ENCODE measurements around the gene NT5DC3. TPM values are rescaled to one million over a fixed set of nuclear protein-coding genes. Genes with fewer than 3 reads are reported as not detected.
A peak's percentile ranks its signal among the peaks of the same experiment; 100 is the strongest.

Gene NT5DC3
- total RNA-seq, result 4.2 and 5.3 TPM in 2 replicates

GRCh38 chr12:103840876-103841689, at the start of gene NT5DC3:
Gene NT5DC3 (minus strand): TSS chr12:103841234. CDS start chr12:103841156, 78 bp downstream.
- DNase-seq (ENCODE audit: low read depth, low spot score), result peak; percentile 40

DNA sequence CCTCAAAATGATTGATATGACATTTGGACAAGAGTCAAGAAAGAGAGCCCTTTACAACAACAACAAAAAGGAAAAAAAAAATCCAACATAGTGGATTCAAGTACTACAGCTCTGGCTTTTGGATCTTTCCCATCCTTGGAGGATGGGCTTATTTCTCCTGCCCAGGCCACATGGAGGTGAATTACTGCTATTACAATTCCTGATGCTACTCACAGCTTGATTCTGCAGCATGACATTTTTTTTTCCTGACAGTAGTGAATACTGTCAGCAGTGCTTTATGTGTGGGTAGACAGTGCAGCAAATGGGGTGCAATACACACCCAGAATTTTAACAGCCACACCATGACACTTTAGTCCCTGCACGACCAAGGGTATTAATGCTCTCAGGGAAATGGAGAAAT, 46.7 kb upstream of the NT5DC3 start:
- DNase-seq (ENCODE audit: low read depth, low spot score), result no peak

DNA sequence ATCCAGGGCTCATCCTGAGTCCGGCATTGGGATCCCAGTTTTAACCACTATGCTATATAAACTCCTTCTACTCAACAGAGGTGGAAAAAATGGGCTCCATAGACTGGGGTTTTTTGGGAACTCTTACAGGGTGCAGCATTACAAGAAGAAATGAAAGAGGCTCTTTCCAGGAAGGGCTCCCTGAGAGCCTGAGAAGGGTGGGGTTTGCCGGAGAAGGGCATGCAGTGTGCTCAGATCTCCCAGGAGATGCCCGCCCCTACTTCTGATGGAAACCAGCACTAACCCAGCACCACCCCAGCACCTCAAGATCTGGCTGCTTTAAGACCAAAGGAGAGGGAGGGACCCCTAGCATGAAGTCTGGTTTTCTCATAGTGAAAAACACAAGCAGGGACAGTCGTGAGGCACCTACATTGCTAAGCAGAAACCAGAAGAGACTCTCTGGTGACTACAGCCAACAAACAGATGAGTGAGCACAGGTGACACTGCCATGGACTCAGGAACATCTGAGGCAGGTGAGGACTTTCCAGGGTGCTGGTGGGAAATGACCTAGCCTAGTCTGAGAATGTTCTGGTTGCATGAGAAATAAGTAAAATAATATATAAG, 45.3 kb upstream of the NT5DC3 start:
- no peak for DNase-seq (ENCODE audit: low read depth, low spot score)

DNA sequence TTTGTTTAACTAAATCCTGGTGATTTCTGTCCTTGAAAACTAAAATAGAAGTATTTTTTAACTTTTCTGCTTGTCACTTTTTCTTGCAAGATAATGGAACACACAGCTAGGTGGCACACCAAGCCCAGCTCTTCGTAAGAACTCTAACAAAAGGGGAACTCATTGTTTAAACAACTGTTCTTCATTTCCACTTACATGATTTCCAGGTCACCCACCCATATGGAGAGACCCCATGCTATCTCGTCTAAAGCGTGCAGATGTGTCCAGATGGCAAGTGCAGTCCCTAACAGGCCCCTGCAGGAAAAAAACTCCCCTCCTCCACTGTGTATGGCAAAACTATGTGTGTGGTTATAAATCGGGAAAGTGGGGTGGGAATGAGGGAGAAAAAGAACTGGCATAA, 43.3 kb upstream of the NT5DC3 start:
- peak; percentile 13 for DNase-seq (ENCODE audit: low read depth, low spot score)

GRCh38 chr12:103883908-103884307, 42.9 kb upstream of the NT5DC3 start:
- no peak for DNase-seq (ENCODE audit: low read depth, low spot score)

DNA sequence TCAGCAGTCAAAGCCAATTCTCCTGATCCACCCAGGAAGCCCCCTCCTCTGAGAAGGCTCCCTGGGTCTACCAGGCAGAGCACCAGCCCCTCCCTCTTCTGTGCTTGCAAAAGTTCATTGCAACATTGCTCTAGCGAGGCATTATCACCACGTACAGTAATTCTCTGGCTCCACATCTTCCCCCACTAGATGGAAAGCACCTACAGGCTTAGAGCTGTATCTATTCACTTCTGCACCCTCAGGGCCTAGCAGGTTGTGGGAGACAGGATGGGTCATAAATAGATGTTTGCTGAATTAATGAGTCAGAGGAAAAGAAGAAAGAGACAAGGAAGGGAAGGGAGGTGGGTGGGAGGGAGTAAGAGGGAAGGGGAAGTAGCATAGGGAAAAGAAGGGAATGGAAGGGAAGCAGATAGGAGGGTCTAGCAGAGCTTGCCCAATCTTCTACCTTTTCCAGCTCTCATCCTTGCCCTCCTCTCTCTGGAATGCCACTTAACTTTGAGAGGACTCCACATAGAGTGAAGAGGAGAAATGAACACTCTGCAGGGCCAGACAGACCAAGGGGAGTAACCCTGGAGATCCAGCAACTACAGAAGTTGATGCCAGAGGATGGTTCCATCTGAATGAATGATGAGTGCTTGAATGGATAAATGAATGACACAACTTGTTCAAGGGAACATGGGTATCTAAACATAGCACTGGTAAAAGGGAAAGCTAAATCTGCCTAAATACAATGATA, 42.0 kb upstream of the NT5DC3 start:
- DNase-seq (ENCODE audit: low read depth, low spot score), result no peak

GRCh38 chr12:103881261-103881660, 40.2 kb upstream of the NT5DC3 start:
- no peak for DNase-seq (ENCODE audit: low read depth, low spot score)

- DNase-seq (ENCODE audit: low read depth, low spot score), result peak; percentile 11
These were observed 39.5 kb upstream of the NT5DC3 start for GRCh38 chr12:103880299-103881142.

DNA sequence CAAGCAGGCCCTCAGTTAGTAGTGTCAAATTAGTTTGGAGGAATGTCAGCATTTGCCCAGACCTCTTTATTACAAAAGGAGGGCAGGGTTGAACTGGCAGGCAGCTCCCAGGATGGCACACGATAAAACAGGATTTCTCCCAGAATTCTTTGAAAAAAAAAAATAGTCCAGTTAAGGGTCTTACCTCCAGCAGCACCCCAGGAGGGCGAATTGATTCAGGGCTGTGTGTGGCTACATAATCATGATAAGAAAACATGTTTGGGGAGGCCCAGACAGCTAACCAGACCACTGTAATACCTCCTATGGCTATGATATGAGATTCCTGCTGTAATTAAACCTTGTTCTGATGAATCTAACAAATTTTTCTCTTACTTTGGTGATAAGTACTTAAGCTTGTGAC, 38.8 kb upstream of the NT5DC3 start:
- no peak for DNase-seq (ENCODE audit: low read depth, low spot score)

DNA sequence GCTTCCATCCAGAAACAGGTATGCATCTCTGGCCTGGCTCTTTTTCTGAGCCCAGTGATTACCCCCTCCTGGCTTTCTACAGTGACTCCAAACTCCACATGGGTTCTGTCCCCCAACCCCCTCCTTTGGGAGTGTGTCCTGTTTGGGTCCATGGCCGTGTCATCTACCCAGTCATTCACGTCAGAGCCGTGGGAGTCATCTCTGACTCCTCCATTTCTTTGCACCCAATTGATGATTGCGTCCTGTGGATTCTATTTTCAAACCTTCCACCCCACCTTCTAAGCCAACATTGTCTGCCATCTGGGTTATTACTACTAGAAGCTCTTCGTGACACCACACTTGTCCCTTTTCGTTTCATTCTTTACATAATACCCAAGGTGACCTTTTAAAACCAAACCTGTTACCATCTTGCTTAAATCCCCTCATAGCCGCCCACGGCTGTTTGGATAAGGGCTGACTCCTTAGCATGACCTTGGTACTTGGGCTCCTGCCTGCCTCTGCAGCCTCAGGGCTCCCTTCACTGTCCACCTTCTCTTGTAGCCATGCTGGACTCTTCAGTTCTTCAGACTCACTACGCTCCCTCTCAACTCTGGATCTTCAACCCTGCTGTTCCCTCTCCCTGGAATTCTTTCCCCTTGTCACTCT, 38.1 kb upstream of the NT5DC3 start:
- DNase-seq (ENCODE audit: low read depth, low spot score), result no peak

DNA sequence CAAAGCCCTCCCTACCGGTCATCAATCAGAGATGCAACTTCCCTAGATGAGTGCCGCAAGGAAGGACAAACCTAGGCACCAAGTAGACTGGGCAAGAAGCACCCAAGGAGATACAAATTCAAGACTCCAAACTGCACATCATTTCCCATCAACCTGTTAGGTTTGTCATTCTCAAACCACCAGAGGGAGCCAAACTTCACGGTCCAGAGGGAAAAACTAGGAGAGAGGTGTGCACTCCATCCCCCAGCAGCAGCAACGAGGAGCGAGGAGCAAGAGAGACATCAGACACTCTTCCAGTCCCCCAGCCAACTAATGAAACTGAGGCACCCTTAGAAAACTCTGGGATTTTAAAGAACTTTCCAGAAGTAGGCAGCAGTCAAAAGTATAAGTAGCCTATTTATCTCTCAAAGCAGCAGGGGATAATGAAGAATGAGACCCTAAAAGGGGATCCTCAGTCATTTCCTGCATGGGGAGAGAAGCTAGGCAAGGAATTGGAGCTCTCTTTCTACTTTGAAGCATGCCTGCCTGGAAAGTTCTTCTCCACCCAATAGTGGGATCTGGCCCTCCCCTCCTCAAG, 37.0 kb upstream of the NT5DC3 start:
- peak; percentile 10 for DNase-seq (ENCODE audit: low read depth, low spot score)

GRCh38 chr12:103877288-103877687, 36.3 kb upstream of the NT5DC3 start:
- no peak for DNase-seq (ENCODE audit: low read depth, low spot score)

DNA sequence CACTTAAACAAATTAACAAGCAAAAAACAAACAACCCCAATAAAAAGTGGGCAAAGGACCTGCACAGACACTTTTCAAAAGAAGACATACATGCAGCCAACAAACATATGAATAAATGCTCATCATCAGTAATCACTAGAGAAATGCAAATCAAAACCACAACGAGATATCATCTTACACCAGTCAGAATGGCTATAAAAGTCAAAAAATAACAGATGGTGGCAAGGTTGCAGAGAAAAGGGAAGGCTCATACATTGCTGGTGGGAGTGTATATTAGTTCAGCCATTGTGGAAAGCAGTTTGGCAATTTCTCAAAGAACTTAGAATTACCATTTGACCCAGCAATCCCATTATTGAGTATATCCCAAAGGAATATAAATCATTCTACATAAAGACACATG, 34.6 kb upstream of the NT5DC3 start:
- no peak for DNase-seq (ENCODE audit: low read depth, low spot score)

DNA sequence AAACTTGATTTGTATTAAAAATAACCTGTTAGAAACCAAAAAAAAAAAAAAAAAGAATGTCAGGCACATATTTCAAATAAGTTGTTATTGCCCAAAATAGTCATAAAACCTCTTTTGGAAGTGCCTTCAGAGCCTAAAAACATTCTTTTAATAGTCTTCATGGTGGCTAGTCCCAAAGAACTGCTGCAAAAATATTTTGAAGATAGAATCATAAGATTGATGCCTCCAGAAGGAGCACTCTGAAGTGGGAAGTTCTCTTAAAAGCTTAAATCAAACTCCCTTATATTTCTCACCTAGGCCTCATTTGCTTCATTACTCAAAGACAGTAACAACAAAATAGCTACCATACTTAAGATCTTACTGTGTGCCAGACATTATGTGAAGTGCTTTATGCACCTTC, 27.2 kb upstream of the NT5DC3 start:
- no peak for DNase-seq (ENCODE audit: low read depth, low spot score)

DNA sequence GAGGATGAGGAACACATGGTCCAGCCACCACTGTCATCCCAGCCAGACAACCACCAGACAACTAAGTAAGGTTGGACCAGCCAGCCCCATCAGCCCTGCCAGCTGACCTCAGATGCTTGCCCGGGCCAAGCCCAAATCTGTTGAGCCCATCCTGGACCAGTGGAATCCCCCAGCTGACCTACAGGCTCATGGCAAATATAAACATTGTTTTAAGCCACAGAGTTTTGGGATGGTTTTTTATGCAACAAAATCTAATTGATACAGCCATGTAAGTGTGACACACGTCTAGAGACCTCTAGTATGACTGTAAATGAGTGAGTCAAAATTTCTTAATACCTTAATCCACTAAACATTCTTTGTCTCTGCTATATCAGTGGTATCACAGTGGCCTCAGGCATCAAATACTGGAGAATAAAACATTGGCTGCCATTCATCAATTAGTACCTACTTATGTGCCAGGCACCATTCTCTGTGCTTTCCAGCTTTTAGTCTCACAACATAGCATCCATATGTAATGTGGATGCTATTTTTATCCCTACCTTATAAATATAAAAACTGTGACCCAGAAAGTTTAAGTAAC, 24.2 kb upstream of the NT5DC3 start:
- DNase-seq (ENCODE audit: low read depth, low spot score), result no peak

DNA sequence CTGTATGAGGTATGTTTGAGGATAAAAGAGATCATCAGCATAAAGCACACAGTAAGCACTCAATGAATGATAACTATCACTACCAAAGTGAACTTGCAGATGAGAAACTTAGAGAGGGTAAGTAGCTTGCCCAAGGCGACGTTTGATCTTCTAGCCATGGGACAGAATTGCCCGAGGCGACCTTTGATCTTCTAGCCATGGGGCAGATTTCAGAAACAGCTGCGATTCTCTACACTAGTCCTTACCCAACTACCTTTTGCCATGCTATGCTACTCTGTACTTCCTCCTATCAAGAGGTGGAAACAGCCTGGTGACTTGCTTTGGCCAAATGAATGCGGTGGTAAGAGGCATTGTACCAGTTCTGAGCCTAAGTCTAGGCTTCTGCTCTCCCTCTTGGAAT, 23.7 kb upstream of the NT5DC3 start:
- DNase-seq (ENCODE audit: low read depth, low spot score), result no peak

- peak; percentile 20 for DNase-seq (ENCODE audit: low read depth, low spot score)
These were observed 18.0 kb upstream of the NT5DC3 start for GRCh38 chr12:103858953-103859601.

GRCh38 chr12:103858335-103858734, 17.3 kb upstream of the NT5DC3 start:
- DNase-seq (ENCODE audit: low read depth, low spot score), result no peak

DNA sequence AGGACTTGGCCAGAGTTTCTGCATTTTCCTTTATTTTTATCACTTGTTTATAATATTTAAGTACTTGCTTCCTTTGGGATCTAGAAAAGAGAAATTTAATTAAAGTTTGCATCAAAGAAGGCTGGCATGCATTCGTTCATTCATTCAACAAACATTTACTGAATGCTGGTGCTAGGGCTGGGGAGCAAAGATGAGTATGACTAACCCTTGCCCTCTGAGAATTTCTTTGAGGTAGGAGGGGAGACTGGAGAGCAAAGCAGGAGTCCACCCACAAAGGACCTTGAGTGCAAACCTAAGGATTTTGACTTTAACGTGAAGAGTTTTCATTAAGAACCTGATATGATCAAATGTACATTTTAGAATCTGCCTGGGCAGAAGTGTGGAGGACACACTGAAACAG, 16.1 kb upstream of the NT5DC3 start:
- no peak for DNase-seq (ENCODE audit: low read depth, low spot score)
